ENCODE measurements around the gene BCKDHA.

- TF ChIP-seq POLR2A (IDR thresholded peaks at IDR 0.05; ENCODE audit: extremely low read depth, insufficient read length) (no peak), CTCF (IDR thresholded peaks at IDR 0.05; ENCODE audit: low read depth, low read length) (no peak), MAX (IDR thresholded peaks at IDR 0.05; ENCODE audit: low read depth, low read length) (no peak)
These were observed 24.4 kb downstream of the BCKDHA start for GRCh38 chr19:41421973-41422372.
